DMS114 treated with DMSO at 0.1 percent for 48 hours (cell line): Measurements from ENCODE around the gene SERINC3.
"Not testable (repeated sequence)": the region's sequence is repeated elsewhere in the genome, so short reads cannot be mapped to it uniquely, and the experiment has no call there.

ENCODE experiments used
- DNase-seq: peaks from one replicate; lab custom pipeline; 2025; ENCODE audit not compliant: unreplicated experiment; lab: John Stamatoyannopoulos, UW

Gene SERINC3

DNA sequence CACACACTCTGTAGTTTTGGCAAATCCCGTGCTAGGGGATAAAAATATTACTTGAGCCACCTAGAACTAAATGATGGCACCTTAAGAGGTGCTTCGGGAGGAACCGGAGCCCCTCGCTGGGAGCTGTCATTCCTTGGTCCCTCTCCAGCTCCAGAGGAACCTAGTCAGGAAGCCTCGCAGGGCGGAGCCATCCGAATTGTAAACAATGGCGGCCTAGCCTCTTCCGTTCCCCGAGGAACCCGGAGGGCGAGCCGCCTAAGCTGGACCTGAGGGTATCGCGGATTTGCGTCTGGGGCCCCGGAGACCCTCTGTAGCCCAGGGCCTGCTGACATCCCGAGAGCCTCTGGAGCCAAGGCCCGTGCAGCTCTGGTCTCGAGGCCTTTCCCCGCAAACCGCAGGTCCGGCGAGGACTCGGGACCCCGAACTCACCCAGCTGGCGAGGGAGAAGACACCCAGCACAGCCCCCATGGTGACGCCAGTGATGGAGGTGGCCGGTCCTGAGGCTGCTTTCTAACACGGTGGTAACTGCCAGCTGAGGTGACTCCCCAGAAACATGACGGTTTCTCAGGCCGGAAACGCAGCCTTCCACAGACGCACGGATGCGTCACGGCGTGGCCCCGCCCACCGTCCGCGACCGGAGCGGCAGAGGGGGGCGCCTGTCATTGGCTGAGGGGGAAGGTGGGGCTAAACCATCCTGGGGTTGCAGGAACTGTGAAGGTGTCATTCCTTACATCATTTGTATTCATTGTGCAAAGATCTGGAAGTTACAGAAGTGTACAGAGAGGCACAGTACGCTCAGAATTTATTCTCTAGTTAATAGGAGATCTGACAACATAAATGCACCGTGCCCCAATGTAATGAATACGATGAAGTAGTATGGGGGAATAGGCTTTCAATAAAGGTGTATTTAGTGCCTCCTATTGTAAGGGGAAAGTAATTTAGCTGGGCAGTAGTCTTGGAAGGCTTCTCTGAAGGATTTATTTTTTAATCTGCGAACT lies at the start of gene SERINC3:
Gene SERINC3, minus strand, starts transcription at position 587 of the 998 bp plus-strand sequence. Its CDS starts 119 bp downstream, at position 468.
- peak; percentile 79 for DNase-seq

DNA sequence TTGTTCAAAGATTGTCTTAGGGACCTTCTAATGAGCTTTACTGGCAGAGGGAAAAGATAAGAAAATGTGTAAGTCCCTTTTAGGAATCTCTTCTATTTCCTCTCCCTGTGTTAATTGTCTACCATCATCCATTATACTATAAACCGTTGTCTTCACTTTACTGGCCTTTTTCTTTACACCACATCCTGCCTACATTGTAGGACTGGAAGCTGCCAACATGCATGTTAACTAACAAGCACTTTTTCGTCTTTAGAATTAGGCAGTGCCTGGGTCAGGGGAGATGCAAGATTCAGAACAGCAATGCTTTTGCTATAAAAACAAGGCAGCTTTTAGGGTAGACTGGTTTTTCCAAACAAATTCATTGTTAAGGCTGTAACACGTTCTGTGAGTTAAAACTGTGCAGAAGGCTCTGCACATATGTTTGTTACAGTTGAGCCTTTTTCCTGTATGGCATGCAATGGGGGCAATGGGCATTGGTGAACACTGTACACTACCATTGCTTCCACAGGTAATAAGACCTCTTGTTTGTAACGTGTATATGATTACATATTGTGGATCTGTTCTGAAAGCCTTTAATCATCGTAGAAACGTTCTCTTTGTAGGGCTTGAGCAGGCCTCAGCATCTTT lies 49.6 kb upstream of the SERINC3 start:
- DNase-seq, result no peak

DNA sequence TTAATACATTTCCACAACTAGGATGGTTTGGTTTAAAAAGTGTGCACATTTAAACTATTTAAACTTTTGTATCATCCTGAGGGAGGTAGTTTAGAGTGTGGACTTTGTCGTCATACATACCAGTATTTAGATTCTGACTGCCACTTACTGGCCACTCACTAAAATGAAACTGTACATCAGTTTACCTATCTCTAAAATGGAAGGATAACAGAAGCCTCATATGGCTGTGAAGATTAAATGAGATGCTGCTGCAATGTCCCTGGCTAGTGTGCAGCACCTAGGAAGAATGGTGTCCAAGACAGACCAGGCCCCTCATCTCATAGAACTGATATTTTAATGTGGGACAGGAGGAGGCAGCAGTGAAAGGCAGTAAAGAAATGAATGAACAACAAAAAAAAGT lies 48.5 kb upstream of the SERINC3 start:
- DNase-seq, result no peak

DNA sequence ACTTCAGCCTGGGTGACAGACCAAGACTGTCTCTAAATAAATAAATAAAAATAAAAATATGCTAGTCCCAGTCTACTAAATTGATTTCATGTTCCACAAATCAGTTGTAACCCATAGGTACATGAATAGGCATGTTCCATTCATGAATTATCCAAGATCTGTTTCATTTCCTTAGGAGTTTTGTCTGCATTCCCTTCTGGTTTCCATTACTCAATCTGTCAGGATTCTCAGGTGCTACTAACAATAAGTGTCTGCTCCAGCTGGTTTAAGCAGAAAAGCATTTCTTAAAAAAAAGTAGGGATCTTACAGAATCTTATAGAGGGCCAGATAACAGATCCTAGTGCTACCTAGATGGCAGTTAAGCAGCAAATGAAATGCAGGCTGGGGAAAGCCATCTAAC lies 44.9 kb upstream of the SERINC3 start:
- no peak for DNase-seq

DNA sequence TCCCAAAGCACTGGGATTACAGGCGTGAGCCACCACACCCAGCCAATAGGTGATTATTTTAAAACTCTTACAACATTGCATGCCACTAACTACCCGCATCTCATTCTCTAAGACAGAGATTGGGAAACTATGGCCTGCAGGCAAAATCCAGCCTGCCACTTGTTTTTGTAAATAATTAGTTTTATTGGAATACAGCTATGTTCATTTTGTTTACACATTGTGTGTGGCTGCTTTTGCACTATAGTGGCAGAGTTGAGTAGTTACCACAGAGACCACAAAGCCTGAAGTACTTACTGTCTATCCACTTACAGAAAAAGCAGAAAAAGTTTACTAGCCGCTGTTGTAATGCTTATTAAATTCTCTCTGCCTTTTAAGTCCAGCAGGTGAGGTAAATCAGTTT lies 44.1 kb upstream of the SERINC3 start:
- DNase-seq, result no peak

DNA sequence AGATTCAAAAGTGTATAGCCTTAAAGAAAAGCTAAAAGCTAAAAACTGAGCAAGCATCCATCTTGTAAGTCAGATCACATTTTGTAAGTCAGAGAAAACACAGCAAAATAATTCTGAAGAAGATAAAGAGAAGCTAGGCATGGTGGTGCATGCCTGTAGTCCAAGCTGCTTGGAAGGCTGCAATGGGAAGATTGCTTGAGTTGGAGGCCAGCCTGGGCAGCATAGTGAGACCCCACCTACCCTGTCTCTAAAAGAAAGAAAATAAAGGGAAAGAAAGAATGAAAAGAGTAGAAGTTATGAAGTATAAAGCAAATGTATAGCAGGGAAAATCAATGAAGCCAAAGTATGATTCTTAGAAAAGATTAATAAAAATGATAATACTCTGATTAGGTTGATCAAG lies 40.0 kb upstream of the SERINC3 start:
- no peak for DNase-seq

DNA sequence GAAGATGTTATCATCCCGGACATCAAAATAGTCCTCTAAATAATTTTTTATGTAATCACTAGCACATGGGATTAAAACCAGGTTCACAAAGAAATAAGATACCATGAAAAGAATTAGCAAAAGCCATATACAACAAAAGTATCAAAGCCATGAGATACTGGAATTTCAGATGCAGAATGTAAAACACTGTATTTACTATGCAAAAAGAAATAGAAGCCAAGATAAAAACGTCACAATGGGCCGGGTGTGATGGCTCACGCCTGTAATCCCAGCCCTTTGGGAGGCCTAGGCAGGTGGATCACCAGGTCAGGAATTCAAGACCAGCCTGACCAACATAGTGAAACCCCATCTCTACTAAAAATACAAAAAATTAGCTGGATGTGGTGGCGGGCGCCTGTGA lies 38.9 kb upstream of the SERINC3 start:
- DNase-seq, result not testable (repeated sequence)

DNA sequence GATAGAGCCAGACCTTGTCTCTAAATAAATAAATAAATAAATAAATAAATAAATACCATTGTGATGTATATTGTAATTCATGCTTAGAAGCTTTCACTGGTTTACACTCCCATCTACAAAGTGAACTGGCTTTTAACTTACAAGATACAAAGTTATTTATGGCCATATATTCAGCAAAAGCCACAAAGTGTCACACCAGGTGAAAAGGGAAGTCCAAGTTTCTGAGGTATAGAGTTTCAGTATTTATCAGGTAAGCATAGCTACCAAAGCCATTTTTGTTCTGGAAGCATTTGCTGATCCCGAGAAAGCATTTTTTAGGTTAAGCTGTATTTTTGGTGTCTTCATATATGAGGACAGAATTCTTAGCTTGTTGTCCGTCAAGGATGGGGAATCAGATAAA lies 38.4 kb upstream of the SERINC3 start:
- no peak for DNase-seq

DNA sequence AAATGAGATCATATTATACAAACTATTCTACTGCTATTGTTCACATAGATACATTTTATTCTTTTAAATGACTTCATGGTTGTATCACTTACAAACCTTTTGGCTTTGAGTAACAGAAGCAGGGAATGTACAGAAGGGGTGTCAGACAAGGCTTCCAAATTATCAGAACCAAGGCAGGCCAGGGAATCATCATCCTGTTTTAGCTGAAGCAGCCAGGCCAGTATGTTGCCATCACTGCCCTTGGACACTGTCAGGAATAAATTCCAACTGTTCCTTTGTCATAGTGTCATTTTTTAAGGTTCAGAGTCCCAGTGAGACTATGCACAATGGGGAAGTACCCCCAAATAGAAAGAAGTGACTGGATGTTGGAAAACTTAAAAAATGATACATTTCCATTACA lies 37.4 kb upstream of the SERINC3 start:
- no peak for DNase-seq

DNA sequence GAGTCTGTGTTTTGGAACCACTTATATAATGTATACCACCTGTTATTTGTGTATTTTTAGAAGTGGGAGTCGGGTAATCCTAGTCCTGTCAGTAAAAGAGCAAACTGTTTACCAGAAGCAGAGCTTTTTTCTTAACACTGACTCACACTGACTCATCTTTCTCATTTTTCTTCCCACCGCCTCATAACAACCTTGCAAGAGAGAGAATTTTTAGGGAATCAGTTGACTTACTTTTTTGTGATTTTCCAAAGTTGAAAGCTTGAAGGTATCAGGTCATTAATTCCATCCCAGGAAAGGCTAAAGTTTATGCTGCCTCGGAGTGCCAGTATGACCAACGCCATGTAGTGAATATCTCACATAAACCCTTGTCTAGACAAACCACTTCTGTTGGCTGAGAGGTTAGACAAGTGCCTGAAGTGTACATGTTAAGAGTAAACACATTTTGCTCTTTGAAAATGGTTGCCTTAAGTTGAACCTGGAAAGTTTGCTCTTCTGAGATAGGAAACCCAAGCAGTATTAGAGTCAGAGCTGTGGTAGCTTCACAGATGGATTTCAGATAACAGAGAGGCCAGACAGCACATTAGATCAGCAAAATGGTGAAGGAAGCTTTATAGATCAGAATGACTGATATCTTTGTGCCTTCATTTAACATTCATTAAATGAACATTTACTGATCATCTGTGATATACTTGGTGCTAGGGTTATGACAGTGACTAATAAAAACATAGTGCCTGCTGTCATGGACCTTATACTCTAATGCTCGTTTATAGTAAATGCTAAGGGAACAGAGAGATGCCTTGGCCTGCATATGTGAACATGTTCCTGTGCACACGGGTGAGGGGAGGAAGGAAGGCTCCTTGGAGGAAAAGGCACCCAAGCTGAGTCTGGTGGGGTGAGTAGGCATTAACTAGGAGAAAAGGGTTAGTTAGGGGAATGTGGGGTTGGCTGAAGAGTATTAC lies 31.4 kb upstream of the SERINC3 start:
- DNase-seq, result no peak

DNA sequence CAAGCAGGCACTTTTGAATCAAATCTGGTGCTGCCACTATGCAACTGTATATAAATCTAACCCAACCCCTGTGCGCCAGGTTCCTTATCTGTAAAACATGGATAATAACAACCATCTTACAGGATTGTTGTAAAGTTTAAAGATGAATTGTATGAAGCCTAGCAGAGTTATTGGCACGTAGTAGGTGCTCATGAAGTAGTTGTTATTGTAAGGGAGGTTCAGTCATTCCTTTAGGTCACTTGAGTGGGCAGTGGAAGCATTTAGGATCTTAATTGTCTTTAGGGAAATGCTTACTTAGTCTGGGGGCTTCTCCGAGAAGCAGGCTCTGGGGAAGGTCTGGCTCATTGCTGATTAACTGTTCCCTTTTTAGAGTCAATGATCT lies 30.7 kb upstream of the SERINC3 start:
- DNase-seq, result no peak

DNA sequence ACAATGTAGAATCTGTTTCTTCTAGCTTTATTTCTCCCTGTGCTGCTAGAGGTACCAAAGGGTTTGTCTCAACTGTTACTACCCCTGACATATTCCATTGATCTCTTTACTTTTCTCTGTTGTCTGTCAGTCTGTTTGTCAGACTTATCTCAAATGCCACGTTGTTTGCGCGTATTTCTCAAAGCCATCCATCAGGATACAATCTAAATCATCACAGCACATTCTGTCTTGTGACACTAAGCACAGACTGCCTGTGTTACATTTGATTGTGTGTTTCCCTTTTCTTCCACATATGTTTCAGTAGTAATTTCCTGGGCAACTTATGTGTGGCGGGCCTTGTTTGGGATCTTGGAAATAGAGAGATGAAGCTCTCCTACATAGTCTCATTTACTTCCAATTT lies 30.2 kb upstream of the SERINC3 start:
- DNase-seq, result no peak

DNA sequence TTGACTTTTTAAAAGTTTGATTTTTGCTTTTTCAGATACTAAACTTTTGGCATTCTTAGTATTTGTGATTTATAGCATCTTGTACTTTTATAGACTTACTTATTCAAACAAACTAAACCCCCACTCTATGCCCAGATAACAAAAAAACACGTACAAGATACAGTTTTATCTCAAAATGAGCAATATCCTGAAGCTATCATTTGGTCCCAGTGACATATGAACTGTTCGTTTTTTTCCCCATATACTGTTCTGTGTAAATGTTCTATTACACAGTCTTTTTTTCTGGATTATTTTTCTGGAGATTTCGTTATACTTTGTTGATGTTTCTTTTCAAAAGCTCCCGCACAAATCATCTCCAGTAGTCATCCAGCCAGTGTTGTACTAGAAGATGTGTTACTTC lies 27.3 kb upstream of the SERINC3 start:
- no peak for DNase-seq

DNA sequence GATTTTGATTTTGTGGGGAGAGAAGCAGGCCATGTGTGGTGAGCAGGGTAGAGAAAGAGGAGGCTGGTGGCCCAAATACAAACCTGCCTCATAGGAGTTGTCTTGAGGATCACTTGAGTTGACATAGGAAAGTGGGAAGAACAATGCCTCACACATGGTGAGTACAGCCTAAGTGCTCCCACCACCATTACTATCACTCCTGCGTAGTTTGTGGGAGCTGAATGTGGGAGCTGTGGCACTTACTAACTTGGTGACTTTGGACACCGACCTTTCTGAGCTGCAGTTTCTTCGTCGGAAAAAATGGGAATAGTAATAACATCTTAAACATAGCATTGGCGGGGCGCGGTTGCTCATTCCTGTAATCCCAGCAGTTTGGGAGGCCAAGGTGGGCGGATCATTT lies 25.5 kb upstream of the SERINC3 start:
- DNase-seq, result no peak

DNA sequence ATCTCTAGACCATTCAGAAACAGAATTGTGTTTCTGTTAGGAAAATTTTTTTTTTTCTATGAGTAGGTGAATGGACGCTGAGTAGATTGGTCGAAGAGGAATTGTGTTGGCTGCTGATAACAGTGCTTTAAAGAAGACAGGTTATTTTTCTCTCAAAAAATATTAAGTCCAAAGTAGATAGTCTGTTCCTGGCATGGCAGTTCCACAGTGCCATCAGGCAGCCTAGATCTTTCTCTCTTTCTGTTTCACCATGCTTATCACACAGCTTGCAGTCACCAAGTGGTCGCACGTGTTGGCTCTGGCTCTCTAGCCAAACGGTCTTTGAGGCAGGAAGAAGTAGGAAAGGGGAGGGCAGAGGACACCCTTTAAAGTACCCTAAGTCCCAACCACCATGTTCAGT lies 22.4 kb upstream of the SERINC3 start:
- no peak for DNase-seq

DNA sequence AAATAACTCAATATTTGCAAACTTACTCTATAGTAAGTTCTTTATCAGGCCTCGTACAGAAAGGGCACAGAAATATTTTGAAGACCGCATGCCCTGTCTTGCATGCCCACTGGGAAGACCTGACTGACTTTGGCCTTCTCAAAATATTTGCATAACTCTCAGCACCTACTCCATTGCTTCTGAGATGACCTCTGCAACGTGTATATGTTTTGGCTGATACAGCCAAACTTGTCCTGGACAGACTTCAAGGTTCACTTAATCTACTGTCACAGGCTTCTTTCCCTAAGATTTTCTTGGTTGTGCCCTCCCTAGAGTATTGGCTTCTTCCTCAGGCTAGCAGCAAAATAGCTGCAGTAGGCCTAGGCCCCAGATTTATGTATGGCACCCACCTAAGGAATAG lies 21.5 kb upstream of the SERINC3 start:
- DNase-seq, result no peak

DNA sequence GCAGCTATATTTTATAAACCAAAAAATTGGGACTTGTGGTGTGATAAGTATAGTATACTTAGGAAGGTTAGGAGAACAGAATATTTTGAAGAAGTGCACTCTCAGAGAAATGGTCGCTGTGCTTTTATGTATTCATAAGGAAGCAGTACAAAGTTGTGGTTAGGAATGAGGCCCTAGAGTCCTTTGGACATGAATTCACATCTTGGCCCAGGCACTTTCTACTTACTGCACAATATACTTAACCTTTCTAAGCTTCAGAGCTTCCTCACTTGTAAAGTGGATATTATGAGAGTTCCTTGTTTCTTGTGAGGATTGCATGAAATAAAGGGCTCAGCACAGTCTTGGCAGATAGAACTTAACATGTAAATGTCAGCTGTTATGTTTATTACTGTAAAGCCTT lies 21.0 kb upstream of the SERINC3 start:
- DNase-seq, result no peak

DNA sequence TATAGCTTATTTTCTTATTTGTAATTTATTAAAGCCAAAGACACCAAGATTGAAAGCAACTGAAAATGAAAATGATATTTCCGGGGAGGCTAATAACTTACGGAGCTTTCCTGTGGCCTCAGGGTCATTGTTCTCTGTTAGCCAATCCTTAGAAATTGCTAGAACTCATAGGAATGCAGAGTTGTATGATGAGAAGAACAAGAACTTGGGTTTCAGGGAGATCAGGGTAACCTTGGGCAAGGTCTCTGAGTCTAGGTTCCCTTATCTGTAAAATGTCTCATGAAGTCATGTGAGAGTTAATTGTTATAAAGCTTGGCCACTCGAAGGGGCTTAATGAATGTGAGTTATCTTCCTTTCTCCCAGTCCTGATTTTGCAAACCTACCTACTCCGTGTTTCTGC lies 20.1 kb upstream of the SERINC3 start:
- no peak for DNase-seq

DNA sequence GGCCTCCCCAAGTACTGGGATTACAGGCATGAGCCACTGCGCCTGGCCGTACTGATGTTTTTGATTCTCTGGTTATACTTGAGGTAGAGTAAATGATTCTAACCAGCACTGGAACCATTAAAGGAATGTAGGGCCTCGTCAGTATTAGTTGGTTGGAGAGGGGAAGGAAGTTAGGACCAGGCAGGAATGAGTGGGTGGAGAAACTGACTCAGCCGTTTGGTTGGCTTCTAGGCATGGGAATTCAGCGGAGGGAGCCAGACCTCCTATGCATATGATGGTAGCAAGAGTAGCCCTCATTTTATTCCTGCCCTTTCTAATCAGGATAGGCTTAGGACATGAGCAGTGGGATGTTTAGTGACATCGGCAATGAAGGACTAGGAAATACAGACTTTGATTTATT lies 19.0 kb upstream of the SERINC3 start:
- DNase-seq, result no peak

DNA sequence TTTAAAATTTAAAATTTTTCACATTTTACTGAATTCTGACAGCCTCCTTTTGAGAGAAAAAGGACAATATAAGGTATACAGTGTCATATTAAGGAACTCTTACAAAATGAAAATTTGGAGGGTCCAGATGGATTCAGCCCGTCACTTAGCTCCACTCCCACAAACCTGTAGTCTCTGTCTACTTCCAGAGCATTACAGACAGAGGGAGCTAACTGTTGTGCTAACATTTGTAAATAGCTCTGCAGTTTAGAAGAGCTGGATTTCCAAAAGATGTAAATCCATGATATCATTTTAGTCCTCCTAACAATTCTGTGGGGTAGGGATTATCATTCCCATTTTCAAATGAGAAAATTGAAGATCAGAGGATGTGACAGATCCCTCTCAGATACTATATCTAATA lies 16.1 kb upstream of the SERINC3 start:
- DNase-seq, result no peak

DNA sequence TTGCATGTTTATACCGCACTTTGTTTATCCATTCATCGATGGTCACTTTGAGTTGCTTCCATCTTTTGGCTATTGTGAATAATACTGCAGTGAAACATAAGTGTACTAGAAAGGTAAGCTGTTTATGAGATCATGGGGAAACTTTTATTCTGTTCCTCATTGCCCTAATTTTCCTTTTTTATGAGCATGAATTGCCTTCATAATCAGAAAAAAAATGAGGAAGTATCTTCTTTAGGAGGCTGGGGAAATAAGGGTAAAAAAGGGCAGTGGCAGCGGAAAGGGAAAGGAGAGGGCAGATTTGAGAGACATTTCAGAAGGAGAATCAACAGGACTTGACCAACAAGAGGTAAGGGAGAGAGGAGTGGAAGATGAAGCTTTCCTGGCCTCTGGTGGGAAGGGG lies 14.3 kb upstream of the SERINC3 start:
- DNase-seq, result no peak
